Measurements from ENCODE around the gene TRIM71. TPM values are rescaled to one million over a fixed set of nuclear protein-coding genes. Genes with fewer than 3 reads are reported as not detected.

Gene TRIM71
- total RNA-seq, 1 experiment from 2014 or later, result 376 TPM

DNA sequence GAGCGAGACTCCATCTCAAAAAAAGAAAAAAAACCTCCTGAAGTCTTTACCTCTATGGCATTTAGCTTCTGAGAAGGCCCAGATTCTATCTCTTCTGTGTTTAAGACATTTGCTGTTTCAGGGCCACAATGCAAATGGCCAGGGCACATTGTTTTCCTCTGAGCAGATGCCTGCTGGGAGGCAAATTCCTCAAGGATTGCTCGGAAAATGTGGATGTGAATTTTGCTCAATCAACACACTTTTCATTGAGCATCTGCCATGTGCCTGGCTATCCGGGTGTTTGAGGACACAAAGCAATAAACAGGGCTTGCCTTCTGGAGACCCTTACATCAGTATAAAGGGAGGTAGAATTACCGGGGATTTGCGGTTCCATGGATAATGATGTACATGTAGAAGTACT is 20.0 kb downstream of the TRIM71 start:
- Histone ChIP-seq H3K4me1 (ENCODE audit: insufficient read depth, low read length) (peaks cover 42% of the 10 kb centered on the region), H3K23me2 (ENCODE audit: insufficient read length, low read depth, low read length, poor library complexity, severe bottlenecking) (no peaks in the 10 kb centered on the region), H2BK120ac (ENCODE audit: low read depth, low read length, poor library complexity, severe bottlenecking) (no peak overlapping the region), H4K5ac (ENCODE audit: insufficient read length, low read depth, low read length) (no peak overlapping the region), H2BK5ac (ENCODE audit: insufficient read length, low read length) (no peak overlapping the region), H3K9ac (ENCODE audit: extremely low read depth, insufficient read length, low read length) (no peak overlapping the region), H2BK15ac (ENCODE audit: low read depth, low read length) (no peak overlapping the region), H2AFZ (ENCODE audit: low read length) (no peak overlapping the region), H3K79me2 (ENCODE audit: insufficient read depth, low read length) (peaks cover 82% of the 10 kb centered on the region), H2AK5ac (ENCODE audit: insufficient read length, low read length) (no peak overlapping the region), H3K23ac (ENCODE audit: insufficient read length, low read depth, low read length) (no peak overlapping the region), H3K4ac (ENCODE audit: low read depth, low read length) (no peak overlapping the region), H3K18ac (ENCODE audit: insufficient read length, low read depth, low read length) (no peak overlapping the region), H2BK12ac (ENCODE audit: insufficient read length, low read depth, low read length) (no peak overlapping the region), H3K79me1 (ENCODE audit: insufficient read depth, low read depth, low read length, poor library complexity, severe bottlenecking) (no peaks in the 10 kb centered on the region), H4K91ac (ENCODE audit: insufficient read length, low read depth, low read length) (no peak overlapping the region), H3K4me2 (ENCODE audit: insufficient read depth, insufficient read length, low read length) (peak overlapping the region; percentile 29), H3K14ac (ENCODE audit: insufficient read depth, low read length) (no peak overlapping the region), H3K27me3 (ENCODE audit: insufficient read depth, low read length) (no peaks in the 10 kb centered on the region), H2BK20ac (ENCODE audit: low read depth, low read length, poor library complexity, severe bottlenecking) (no peak overlapping the region), H4K20me1 (ENCODE audit: control insufficient read depth, insufficient read depth, insufficient read length) (no peaks in the 10 kb centered on the region), H4K8ac (replicated peaks; ENCODE audit: insufficient read length, low read depth, low read length) (no peak overlapping the region), H3K27ac (ENCODE audit: insufficient read length, low read depth, low read length) (no peak overlapping the region), H3K9me3 (ENCODE audit: control insufficient read depth, low read depth, low read length) (no peaks in the 10 kb centered on the region), H3T11ph (ENCODE audit: low read length) (no peak overlapping the region), H3K56ac (ENCODE audit: insufficient read length, low read depth, low read length) (no peak overlapping the region)
- Mint-ChIP-seq H3K4me1 (peaks cover 90 to 96% of the 10 kb centered on the region in 2 experiments), H3K4me3 (peak overlapping the region; percentile 35 to 71), H3K27ac (peak overlapping the region; percentile 92 to 94 (median 92)), H3K9me3 (no peaks in the 10 kb centered on the region; a peak in 1 of 5 replicates), H3K36me3 (ENCODE audit: insufficient read depth in 1 of 3, low read depth in 3 of 3) (peaks cover 5 to 11% (median 7%) of the 10 kb centered on the region in 3 experiments; a peak in 5 of 7 replicates), H3K27me3 (ENCODE audit: low read depth) (no peaks in the 10 kb centered on the region; the same call in 1 of the 2 replicates)
- WGBS (ENCODE audit: extremely low coverage, insufficient read length, low lambda C conversion rate), result no CpG with 5 or more reads among the region's 5 CpGs
- TF ChIP-seq, protein P1, sequence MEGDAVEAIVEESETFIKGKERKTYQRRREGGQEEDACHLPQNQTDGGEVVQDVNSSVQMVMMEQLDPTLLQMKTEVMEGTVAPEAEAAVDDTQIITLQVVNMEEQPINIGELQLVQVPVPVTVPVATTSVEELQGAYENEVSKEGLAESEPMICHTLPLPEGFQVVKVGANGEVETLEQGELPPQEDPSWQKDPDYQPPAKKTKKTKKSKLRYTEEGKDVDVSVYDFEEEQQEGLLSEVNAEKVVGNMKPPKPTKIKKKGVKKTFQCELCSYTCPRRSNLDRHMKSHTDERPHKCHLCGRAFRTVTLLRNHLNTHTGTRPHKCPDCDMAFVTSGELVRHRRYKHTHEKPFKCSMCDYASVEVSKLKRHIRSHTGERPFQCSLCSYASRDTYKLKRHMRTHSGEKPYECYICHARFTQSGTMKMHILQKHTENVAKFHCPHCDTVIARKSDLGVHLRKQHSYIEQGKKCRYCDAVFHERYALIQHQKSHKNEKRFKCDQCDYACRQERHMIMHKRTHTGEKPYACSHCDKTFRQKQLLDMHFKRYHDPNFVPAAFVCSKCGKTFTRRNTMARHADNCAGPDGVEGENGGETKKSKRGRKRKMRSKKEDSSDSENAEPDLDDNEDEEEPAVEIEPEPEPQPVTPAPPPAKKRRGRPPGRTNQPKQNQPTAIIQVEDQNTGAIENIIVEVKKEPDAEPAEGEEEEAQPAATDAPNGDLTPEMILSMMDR (conservative IDR thresholded peaks at IDR 0.05), result no peak
- no peak for DNase-seq
